Measurements from ENCODE around the gene KCNJ10.

Gene KCNJ10

GRCh38 chr1:160094806-160095205, 24.8 kb upstream of the KCNJ10 start:
- DNase-seq (ENCODE audit: low read depth) = no peak
- no peak overlapping the region for H3K4me3 ChIP-seq (ENCODE audit: control insufficient read depth, low read depth, low read length)
- no peak for TF ChIP-seq CTCF (conservative IDR thresholded peaks at IDR 0.05; ENCODE audit: control insufficient read depth, insufficient read depth, low read depth, low read length)

GRCh38 chr1:160094291-160094625, 24.3 kb upstream of the KCNJ10 start:
- no peak for TF ChIP-seq CTCF (conservative IDR thresholded peaks at IDR 0.05; ENCODE audit: control insufficient read depth, insufficient read depth, low read depth, low read length)
- DNase-seq (ENCODE audit: low read depth) = no peak
- H3K4me3 ChIP-seq (ENCODE audit: control insufficient read depth, low read depth, low read length) = no peak overlapping the region

GRCh38 chr1:160093624-160094290, 23.8 kb upstream of the KCNJ10 start:
- DNase-seq (ENCODE audit: low read depth) = no peak
- no peak for TF ChIP-seq CTCF (conservative IDR thresholded peaks at IDR 0.05; ENCODE audit: control insufficient read depth, insufficient read depth, low read depth, low read length)
- no peak overlapping the region for H3K4me3 ChIP-seq (ENCODE audit: control insufficient read depth, low read depth, low read length)

- no peak overlapping the region for H3K4me3 ChIP-seq (ENCODE audit: control insufficient read depth, low read depth, low read length)
- no peak for TF ChIP-seq CTCF (conservative IDR thresholded peaks at IDR 0.05; ENCODE audit: control insufficient read depth, insufficient read depth, low read depth, low read length)
- no peak for DNase-seq (ENCODE audit: low read depth)
These were observed 23.1 kb upstream of the KCNJ10 start for GRCh38 chr1:160093069-160093395.

GRCh38 chr1:160092366-160093068, 22.6 kb upstream of the KCNJ10 start:
- H3K4me3 ChIP-seq (ENCODE audit: control insufficient read depth, low read depth, low read length) = no peak overlapping the region
- TF ChIP-seq CTCF (conservative IDR thresholded peaks at IDR 0.05; ENCODE audit: control insufficient read depth, insufficient read depth, low read depth, low read length) = no peak
- DNase-seq (ENCODE audit: low read depth) = no peak

- TF ChIP-seq CTCF (conservative IDR thresholded peaks at IDR 0.05; ENCODE audit: control insufficient read depth, insufficient read depth, low read depth, low read length) = no peak
These were observed 21.8 kb upstream of the KCNJ10 start for GRCh38 chr1:160091666-160092223.

More at GRCh38 chr1:160091666-160092223, 21.8 kb upstream of the KCNJ10 start:
- DNase-seq (ENCODE audit: low read depth) = no peak
- no peak overlapping the region for H3K4me3 ChIP-seq (ENCODE audit: control insufficient read depth, low read depth, low read length)

All from fibroblast of mammary gland (primary cell).